Ishikawa (cell line): ENCODE measurements around the gene NRL.

Source experiments
- CEBPB ChIP-seq: IDR thresholded peaks from 2 replicates; pipeline ENCODE4 v1.6.1; 2012
- CREB1 ChIP-seq: IDR thresholded peaks from 2 replicates; pipeline ENCODE4 v1.6.1; 2012; ENCODE audit warnings: low read depth
- EGR1 ChIP-seq: IDR thresholded peaks from 2 replicates; pipeline ENCODE4 v1.6.1; 2012
- EP300 ChIP-seq: IDR thresholded peaks from 2 replicates; pipeline ENCODE4 v1.6.1; 2012; ENCODE audit warnings: borderline replicate concordance
- FOXM1 ChIP-seq: IDR thresholded peaks from 2 replicates; pipeline ENCODE4 v1.6.1; 2012; ENCODE audit warnings: low read depth, borderline replicate concordance
- MAX ChIP-seq: IDR thresholded peaks from 2 replicates; pipeline ENCODE4 v1.6.1; 2012
- NFIC ChIP-seq: IDR thresholded peaks from 2 replicates; pipeline ENCODE4 v1.6.1; 2012
- RAD21 ChIP-seq: IDR thresholded peaks from 2 replicates; pipeline ENCODE4 v1.6.1; 2012; ENCODE audit warnings: low read depth
- TAF1 ChIP-seq: IDR thresholded peaks from 2 replicates; pipeline ENCODE4 v1.6.1; 2012; ENCODE audit warnings: low read depth, mild to moderate bottlenecking
- TCF12 ChIP-seq: IDR thresholded peaks from 2 replicates; pipeline ENCODE4 v1.6.1; 2012; ENCODE audit warnings: low read depth
- TEAD4 ChIP-seq: IDR thresholded peaks from 2 replicates; pipeline ENCODE4 v1.6.1; 2012
- YY1 ChIP-seq: IDR thresholded peaks from 2 replicates; pipeline ENCODE4 v1.6.1; 2012; ENCODE audit warnings: low read depth
- ZBTB7A ChIP-seq: IDR thresholded peaks from 2 replicates; pipeline ENCODE4 v1.6.1; 2012; ENCODE audit warnings: low read depth
- TF ChIP-seq, protein P1 (sequence below): IDR thresholded peaks from 2 replicates; pipeline ENCODE4 v1.6.1; 2012
- TF ChIP-seq, protein P2 (sequence below): IDR thresholded peaks from 2 replicates; pipeline ENCODE4 v1.6.1; 2012; ENCODE audit warnings: low read depth, mild to moderate bottlenecking

NRL gene

GRCh38 chr14:24093207-24093900 is 21.4 kb downstream of the NRL start:
- TF ChIP-seq RAD21 = no peak
- no peak for TF ChIP-seq CEBPB
- no peak for TF ChIP-seq NFIC
- TF ChIP-seq EGR1 = no peak
- no peak for TF ChIP-seq EP300
- no peak for TF ChIP-seq TCF12
- TF ChIP-seq CREB1 = no peak
- TF ChIP-seq, protein P1, sequence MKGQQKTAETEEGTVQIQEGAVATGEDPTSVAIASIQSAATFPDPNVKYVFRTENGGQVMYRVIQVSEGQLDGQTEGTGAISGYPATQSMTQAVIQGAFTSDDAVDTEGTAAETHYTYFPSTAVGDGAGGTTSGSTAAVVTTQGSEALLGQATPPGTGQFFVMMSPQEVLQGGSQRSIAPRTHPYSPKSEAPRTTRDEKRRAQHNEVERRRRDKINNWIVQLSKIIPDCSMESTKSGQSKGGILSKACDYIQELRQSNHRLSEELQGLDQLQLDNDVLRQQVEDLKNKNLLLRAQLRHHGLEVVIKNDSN = no peak
- TF ChIP-seq ZBTB7A = no peak

DNA sequence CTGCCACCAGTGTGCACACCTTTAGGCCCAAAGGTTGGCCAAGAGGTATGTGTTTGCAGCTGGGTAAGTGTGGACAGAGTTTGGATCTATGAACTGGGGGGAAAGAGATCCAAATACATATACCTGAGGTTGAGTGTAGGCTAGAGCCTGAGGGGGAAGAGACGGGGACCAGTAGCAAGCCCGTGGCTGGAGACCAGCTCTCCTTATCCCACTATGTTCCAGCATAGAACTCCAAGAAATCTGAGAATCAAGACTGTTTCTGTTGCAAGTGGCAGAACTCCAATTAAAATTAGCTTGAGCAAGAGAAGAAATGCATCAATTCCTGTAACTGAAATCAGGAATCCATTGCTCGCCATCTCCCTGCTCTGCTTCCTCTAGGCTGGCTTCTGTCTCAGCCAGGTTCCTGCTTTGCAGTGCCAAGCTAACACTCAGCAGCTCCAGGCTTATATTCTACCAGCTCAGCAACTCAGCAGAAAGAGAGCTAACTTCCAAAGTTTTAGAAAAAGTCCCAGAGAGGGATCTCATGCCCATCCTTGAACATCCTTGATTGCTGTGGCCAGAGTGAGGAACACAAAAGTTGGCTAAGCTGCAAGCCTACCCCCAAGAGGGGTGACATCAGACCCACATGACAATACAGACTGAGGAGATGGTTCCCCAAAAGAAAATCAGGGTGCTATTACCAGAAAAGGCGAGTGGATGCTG is 22.1 kb downstream of the NRL start:
- TF ChIP-seq EP300 (no peak), YY1 (no peak), NFIC (no peak), FOXM1 (no peak), RAD21 (no peak), TEAD4 (no peak), EGR1 (no peak), ZBTB7A (no peak), TAF1 (no peak), CREB1 (no peak), CEBPB (no peak), TCF12 (no peak), MAX (no peak)
- TF ChIP-seq, protein P1 = no peak
- TF ChIP-seq, protein P2, sequence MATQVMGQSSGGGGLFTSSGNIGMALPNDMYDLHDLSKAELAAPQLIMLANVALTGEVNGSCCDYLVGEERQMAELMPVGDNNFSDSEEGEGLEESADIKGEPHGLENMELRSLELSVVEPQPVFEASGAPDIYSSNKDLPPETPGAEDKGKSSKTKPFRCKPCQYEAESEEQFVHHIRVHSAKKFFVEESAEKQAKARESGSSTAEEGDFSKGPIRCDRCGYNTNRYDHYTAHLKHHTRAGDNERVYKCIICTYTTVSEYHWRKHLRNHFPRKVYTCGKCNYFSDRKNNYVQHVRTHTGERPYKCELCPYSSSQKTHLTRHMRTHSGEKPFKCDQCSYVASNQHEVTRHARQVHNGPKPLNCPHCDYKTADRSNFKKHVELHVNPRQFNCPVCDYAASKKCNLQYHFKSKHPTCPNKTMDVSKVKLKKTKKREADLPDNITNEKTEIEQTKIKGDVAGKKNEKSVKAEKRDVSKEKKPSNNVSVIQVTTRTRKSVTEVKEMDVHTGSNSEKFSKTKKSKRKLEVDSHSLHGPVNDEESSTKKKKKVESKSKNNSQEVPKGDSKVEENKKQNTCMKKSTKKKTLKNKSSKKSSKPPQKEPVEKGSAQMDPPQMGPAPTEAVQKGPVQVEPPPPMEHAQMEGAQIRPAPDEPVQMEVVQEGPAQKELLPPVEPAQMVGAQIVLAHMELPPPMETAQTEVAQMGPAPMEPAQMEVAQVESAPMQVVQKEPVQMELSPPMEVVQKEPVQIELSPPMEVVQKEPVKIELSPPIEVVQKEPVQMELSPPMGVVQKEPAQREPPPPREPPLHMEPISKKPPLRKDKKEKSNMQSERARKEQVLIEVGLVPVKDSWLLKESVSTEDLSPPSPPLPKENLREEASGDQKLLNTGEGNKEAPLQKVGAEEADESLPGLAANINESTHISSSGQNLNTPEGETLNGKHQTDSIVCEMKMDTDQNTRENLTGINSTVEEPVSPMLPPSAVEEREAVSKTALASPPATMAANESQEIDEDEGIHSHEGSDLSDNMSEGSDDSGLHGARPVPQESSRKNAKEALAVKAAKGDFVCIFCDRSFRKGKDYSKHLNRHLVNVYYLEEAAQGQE = no peak

GRCh38 chr14:24092110-24092504 is 22.6 kb downstream of the NRL start:
- TF ChIP-seq, protein P2 = no peak
- no peak for TF ChIP-seq YY1
- no peak for TF ChIP-seq MAX
- no peak for TF ChIP-seq CREB1
- no peak for TF ChIP-seq EP300
- no peak for TF ChIP-seq ZBTB7A
- TF ChIP-seq TCF12 = no peak
- no peak for TF ChIP-seq CEBPB
- TF ChIP-seq, protein P1 = no peak
- TF ChIP-seq EGR1 = no peak
- TF ChIP-seq NFIC = no peak
- no peak for TF ChIP-seq TAF1
- TF ChIP-seq TEAD4 = no peak
- TF ChIP-seq RAD21 = no peak
- no peak for TF ChIP-seq FOXM1

GRCh38 chr14:24089890-24090289 is 24.9 kb downstream of the NRL start:
- no peak for TF ChIP-seq EGR1
- TF ChIP-seq CEBPB = no peak
- TF ChIP-seq, protein P1 = no peak
- TF ChIP-seq TAF1 = no peak
- TF ChIP-seq YY1 = no peak
- TF ChIP-seq MAX = no peak
- no peak for TF ChIP-seq FOXM1
- no peak for TF ChIP-seq EP300
- no peak for TF ChIP-seq ZBTB7A
- TF ChIP-seq, protein P2 = no peak
- no peak for TF ChIP-seq TCF12
- TF ChIP-seq NFIC = no peak
- TF ChIP-seq CREB1 = no peak
- no peak for TF ChIP-seq TEAD4
